ENCODE results near the gene B4GALNT4.
A peak's percentile ranks its signal among the peaks of the same experiment; 100 is the strongest.
"Not testable (repeated sequence)": the region's sequence is repeated elsewhere in the genome, so short reads cannot be mapped to it uniquely, and the experiment has no call there.

The B4GALNT4 gene

GRCh38 chr11:406796-407650 lies 37.7 kb downstream of the B4GALNT4 start:
- ATAC-seq (peak; percentile 90), DNase-seq (peak; percentile 91)

GRCh38 chr11:407651-408123 lies 38.4 kb downstream of the B4GALNT4 start:
- DNase-seq (no peak), ATAC-seq (no peak)

- DNase-seq (no peak), ATAC-seq (no peak)
These were observed 39.1 kb downstream of the B4GALNT4 start for GRCh38 chr11:408154-409007.

GRCh38 chr11:409008-409599 lies 39.8 kb downstream of the B4GALNT4 start:
- no peak for DNase-seq
- ATAC-seq: no peak

GRCh38 chr11:409600-410483 lies 40.5 kb downstream of the B4GALNT4 start:
- DNase-seq (no peak), ATAC-seq (no peak)

GRCh38 chr11:410711-411110 lies 41.4 kb downstream of the B4GALNT4 start:
- ATAC-seq, DNase-seq: not testable (repeated sequence)

- not testable (repeated sequence) for ATAC-seq, DNase-seq
These were observed 42.2 kb downstream of the B4GALNT4 start for GRCh38 chr11:411520-411919.

GRCh38 chr11:412641-413119 lies 43.4 kb downstream of the B4GALNT4 start:
- ATAC-seq: no peak
- no peak for DNase-seq

GRCh38 chr11:413120-414081 lies 44.1 kb downstream of the B4GALNT4 start:
- DNase-seq: peak; percentile 9
- no peak for ATAC-seq

- ATAC-seq (peak; percentile 21), DNase-seq (no peak)
These were observed 45.1 kb downstream of the B4GALNT4 start for GRCh38 chr11:414318-414857.

GRCh38 chr11:415640-416041 lies 46.3 kb downstream of the B4GALNT4 start:
- DNase-seq (peak; percentile 30), ATAC-seq (no peak)

GRCh38 chr11:416051-416756 lies 46.9 kb downstream of the B4GALNT4 start:
- no peak for DNase-seq

GRCh38 chr11:416757-417621 lies 47.7 kb downstream of the B4GALNT4 start:
- DNase-seq: peak; percentile 55
- peak; percentile 21 for ATAC-seq

More at GRCh38 chr11:416051-416756, 46.9 kb downstream of the B4GALNT4 start:
- ATAC-seq: peak; percentile 1

- DNase-seq: peak; percentile 6
- ATAC-seq: no peak
These were observed 48.5 kb downstream of the B4GALNT4 start for GRCh38 chr11:417652-418342.

- DNase-seq: peak; percentile 7
- no peak for ATAC-seq
These were observed 49.3 kb downstream of the B4GALNT4 start for GRCh38 chr11:418343-419247.

- ATAC-seq (no peak), DNase-seq (no peak)
These were observed 50.1 kb downstream of the B4GALNT4 start for GRCh38 chr11:419248-420005.
